VCaP (cell line): ENCODE data around the gene MAB21L4.
A peak's percentile ranks its signal among the peaks of the same experiment; 100 is the strongest.

Source experiments
- H3K27ac ChIP-seq: fragments of 450-650 bp; 2 replicates; pipeline ENCODE4 v1.5.1; 2017
- TF ChIP-seq, protein P1 (sequence below): fragments of 450-650 bp; conservative IDR thresholded peaks from 2 replicates; pipeline ENCODE4 v1.5.1; 2017; ENCODE audit warnings: mild to moderate bottlenecking, moderate library complexity

MAB21L4 gene

DNA sequence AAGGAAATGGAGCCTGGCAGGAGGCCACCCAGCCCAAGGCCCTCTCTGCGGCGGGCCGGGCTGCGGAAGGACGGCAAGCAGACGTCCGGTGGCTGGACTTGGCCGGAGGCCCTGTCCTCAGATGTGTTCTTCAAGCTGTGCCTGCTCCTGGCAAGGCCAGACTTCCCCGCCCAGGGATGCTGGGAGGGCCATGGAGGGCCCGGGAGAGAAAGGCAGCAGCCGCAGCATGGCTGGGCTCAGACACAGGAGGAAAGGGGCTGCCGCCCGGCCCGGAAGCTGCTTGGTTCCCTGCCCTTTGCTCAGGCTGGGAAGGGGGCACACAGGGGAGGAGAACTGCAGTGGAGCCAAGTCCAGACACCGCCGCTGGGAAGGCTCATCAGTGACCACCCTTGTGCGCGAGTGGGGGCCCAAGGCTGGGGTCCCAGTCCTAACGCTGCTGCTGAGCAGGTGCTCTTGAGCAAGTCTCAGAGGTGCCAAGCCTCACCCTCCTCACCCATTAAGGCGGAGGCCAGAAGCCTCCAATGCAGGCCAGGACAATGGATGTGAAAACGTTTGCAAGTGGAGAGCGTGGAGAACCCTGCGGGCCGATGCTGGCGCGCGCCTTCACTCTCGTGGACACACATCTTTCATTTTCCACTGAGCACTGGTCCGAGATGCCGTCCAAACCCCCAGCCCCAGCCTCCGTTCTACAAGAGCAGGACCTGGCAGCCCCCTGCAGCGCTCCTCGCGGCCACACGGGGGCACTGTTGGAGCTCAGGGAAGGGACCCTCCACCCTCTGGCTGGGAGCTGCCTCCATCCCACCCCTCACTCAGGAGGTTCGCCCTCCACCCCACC lies 18.1 kb upstream of the MAB21L4 start:
- H3K27ac ChIP-seq = peak overlapping the region; percentile 76

GRCh38 chr2:240912878-240913809 lies 17.2 kb upstream of the MAB21L4 start:
- peak overlapping the region; percentile 76 for H3K27ac ChIP-seq
- TF ChIP-seq, protein P1, sequence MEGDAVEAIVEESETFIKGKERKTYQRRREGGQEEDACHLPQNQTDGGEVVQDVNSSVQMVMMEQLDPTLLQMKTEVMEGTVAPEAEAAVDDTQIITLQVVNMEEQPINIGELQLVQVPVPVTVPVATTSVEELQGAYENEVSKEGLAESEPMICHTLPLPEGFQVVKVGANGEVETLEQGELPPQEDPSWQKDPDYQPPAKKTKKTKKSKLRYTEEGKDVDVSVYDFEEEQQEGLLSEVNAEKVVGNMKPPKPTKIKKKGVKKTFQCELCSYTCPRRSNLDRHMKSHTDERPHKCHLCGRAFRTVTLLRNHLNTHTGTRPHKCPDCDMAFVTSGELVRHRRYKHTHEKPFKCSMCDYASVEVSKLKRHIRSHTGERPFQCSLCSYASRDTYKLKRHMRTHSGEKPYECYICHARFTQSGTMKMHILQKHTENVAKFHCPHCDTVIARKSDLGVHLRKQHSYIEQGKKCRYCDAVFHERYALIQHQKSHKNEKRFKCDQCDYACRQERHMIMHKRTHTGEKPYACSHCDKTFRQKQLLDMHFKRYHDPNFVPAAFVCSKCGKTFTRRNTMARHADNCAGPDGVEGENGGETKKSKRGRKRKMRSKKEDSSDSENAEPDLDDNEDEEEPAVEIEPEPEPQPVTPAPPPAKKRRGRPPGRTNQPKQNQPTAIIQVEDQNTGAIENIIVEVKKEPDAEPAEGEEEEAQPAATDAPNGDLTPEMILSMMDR = no peak

More for the DNA sequence above, 18.1 kb upstream of the MAB21L4 start:
- TF ChIP-seq, protein P1 = peak; percentile 91

- TF ChIP-seq, protein P1 = no peak
Observed at GRCh38 chr2:240911641-240912265, 15.8 kb upstream of the MAB21L4 start.

GRCh38 chr2:240909216-240909974 lies 13.4 kb upstream of the MAB21L4 start:
- TF ChIP-seq, protein P1 = no peak
- no peak overlapping the region for H3K27ac ChIP-seq

More at GRCh38 chr2:240911641-240912265, 15.8 kb upstream of the MAB21L4 start:
- H3K27ac ChIP-seq = no peak overlapping the region

DNA sequence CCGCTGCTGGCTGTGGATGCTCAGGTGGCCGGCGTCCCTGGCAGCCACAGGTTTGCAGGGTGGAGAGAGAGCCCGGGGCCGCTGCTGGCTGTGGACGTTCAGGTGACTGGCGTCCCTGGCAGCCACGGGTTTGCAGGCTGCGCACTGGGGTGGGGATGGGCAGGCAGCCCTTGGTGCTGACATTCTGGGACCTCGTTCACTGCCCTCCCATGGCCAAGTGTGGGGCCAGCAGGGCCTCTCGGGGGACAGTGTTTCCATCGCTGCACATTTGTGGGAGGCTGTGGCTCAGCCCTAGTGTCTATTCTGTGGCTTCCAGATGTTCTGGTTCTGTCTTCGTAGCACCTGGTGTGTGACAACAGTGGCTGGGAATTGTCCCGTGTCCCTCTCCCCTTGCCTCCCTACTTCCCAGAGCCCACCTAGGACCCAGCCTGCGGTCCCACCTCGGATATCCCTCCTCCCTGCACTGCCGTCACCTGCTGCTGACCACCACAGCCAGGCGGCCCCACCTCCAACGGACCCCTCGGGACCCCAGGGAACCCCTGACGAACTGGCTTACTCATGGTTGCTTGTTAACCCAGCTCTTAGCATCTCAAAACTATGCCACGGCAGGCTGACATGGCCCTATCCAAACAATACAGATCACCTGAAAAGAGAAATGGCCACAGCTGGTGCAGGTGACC lies 11.1 kb upstream of the MAB21L4 start:
- no peak overlapping the region for H3K27ac ChIP-seq
- TF ChIP-seq, protein P1 = no peak

- H3K27ac ChIP-seq = no peak within 1 kb of the TSS
- TF ChIP-seq, protein P1 = no peak
Observed at GRCh38 chr2:240906141-240906910, 10.4 kb upstream of the MAB21L4 start, which contains the start of gene CROCC2. Gene CROCC2, plus strand, starts transcription at chr2:240906336. Its CDS starts 178 bp downstream, at chr2:240906514.
